IPS-18a (cell line): ENCODE results near the gene PAPLN.
A peak's percentile ranks its signal among the peaks of the same experiment; 100 is the strongest.

Source experiments
- H3K27ac ChIP-seq: one replicate; pipeline ENCODE4 v1.5.1; 2013; ENCODE audit warnings: low read length
- H3K27me3 ChIP-seq: one replicate; pipeline ENCODE4 v1.6.1; 2013; ENCODE audit warnings: mild to moderate bottlenecking, low read length; ENCODE audit not compliant: control insufficient read depth, insufficient read depth
- H3K36me3 ChIP-seq: one replicate; pipeline ENCODE4 v1.6.1; 2013; ENCODE audit warnings: low read depth, low read length; ENCODE audit not compliant: control insufficient read depth
- H3K4me1 ChIP-seq: one replicate; pipeline ENCODE4 v1.6.1; 2013; ENCODE audit warnings: low read depth, low read length; ENCODE audit not compliant: control insufficient read depth
- H3K4me3 ChIP-seq: one replicate; pipeline ENCODE4 v1.5.1; 2013; ENCODE audit warnings: low read length
- H3K9ac ChIP-seq: one replicate; pipeline ENCODE4 v1.6.1; 2013; ENCODE audit warnings: mild to moderate bottlenecking, low read length, moderate library complexity
- H3K9me3 ChIP-seq: one replicate; pipeline ENCODE4 v1.6.1; 2013; ENCODE audit warnings: low read depth, low read length; ENCODE audit not compliant: control insufficient read depth

Gene PAPLN

DNA sequence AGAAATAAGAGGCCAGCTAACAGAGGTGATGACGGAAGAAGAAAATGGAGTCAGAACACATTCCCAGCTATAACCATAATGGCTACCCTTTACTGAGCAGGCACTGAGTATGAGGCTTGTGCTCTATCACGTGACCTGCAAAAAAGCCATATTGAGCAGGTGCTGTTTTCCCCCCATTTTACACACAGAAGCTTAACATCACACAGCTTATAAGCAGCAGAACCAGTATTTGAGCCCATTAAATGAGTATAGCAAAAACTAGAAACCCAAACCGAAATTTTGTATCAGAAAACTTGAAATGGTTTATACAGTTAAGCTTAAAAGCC is 28.4 kb downstream of the PAPLN start:
- H3K27me3 ChIP-seq: peaks cover 11% of the 10 kb centered on the region
- H3K27ac ChIP-seq: no peak overlapping the region
- no peaks in the 10 kb centered on the region for H3K4me1 ChIP-seq
- no peak overlapping the region for H3K9ac ChIP-seq
- H3K4me3 ChIP-seq: no peak overlapping the region
- H3K9me3 ChIP-seq: no peaks in the 10 kb centered on the region
- peaks cover 3% of the 10 kb centered on the region for H3K36me3 ChIP-seq

- no peaks in the 10 kb centered on the region for H3K9me3 ChIP-seq
- H3K27ac ChIP-seq: no peak overlapping the region
- no peak overlapping the region for H3K9ac ChIP-seq
- peaks cover 3% of the 10 kb centered on the region for H3K36me3 ChIP-seq
- H3K4me3 ChIP-seq: no peak overlapping the region
- no peaks in the 10 kb centered on the region for H3K4me1 ChIP-seq
- H3K27me3 ChIP-seq: peaks cover 15% of the 10 kb centered on the region
These were observed 29.0 kb downstream of the PAPLN start for GRCh38 chr14:73266317-73266716.

DNA sequence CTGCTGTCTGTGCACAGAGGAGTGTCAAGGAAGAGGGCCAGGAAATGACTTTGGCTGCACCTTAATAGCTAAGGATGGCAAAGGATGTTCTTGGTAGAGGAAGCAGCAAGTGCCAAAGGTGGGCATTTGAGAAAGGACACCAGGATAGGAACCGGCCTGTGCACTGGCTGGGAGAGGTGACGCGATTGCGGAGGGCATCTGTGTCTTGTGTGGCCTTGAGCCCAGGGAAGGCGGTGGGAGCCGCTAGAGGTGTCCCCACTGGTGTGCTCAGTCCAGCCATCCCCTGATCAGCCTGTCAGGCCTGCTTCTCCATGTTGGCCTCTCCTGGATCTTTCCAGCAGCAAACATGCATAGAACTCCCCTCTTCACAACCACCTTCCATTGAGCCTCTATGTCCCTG is 30.2 kb downstream of the PAPLN start:
- Histone ChIP-seq H3K36me3 (peaks cover 6% of the 10 kb centered on the region), H3K9ac (no peak overlapping the region), H3K27ac (no peak overlapping the region), H3K27me3 (peaks cover 15% of the 10 kb centered on the region), H3K9me3 (no peaks in the 10 kb centered on the region), H3K4me3 (no peak overlapping the region), H3K4me1 (no peaks in the 10 kb centered on the region)

GRCh38 chr14:73269729-73270531 is 32.6 kb downstream of the PAPLN start:
- Histone ChIP-seq H3K9ac (no peak overlapping the region), H3K9me3 (no peaks in the 10 kb centered on the region), H3K27ac (no peak overlapping the region), H3K4me1 (no peaks in the 10 kb centered on the region), H3K4me3 (peak overlapping the region; percentile 17), H3K36me3 (peaks cover 17% of the 10 kb centered on the region), H3K27me3 (peaks cover 15% of the 10 kb centered on the region)

- Histone ChIP-seq H3K9me3 (no peaks in the 10 kb centered on the region), H3K4me3 (no peak overlapping the region), H3K4me1 (no peaks in the 10 kb centered on the region), H3K27me3 (peaks cover 15% of the 10 kb centered on the region), H3K36me3 (peaks cover 20% of the 10 kb centered on the region), H3K9ac (no peak overlapping the region), H3K27ac (no peak overlapping the region)
These were observed 35.1 kb downstream of the PAPLN start for GRCh38 chr14:73272393-73272792.

GRCh38 chr14:73273799-73274198 is 36.5 kb downstream of the PAPLN start:
- no peak overlapping the region for H3K27ac ChIP-seq
- no peaks in the 10 kb centered on the region for H3K9me3 ChIP-seq
- peaks cover 18% of the 10 kb centered on the region for H3K36me3 ChIP-seq
- no peak overlapping the region for H3K4me3 ChIP-seq
- H3K27me3 ChIP-seq: peaks cover 15% of the 10 kb centered on the region
- H3K9ac ChIP-seq: no peak overlapping the region
- no peaks in the 10 kb centered on the region for H3K4me1 ChIP-seq

DNA sequence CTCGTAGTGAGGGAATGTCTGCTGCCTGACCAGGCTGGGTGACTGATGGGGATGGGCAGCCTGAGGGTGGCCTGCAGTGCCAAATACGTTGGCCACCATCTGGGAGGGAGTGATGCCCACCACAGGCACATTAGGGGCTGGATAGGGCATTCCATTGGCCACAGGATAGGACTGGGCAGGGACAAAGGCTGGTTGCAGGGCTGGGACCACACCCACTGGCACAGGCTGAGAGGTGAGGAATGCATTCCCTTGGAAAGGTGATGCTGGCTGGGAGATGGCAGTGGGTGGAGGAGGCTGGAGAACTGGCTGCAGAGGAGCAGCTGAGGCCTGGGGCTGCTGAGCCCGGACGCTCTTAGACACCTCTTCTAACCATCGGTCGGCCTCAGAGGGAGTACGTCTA is 39.5 kb downstream of the PAPLN start:
- no peak overlapping the region for H3K9ac ChIP-seq
- H3K27me3 ChIP-seq: no peaks in the 10 kb centered on the region
- H3K9me3 ChIP-seq: no peaks in the 10 kb centered on the region
- H3K4me3 ChIP-seq: no peak overlapping the region
- no peaks in the 10 kb centered on the region for H3K4me1 ChIP-seq
- no peak overlapping the region for H3K27ac ChIP-seq
- H3K36me3 ChIP-seq: peaks cover 26% of the 10 kb centered on the region

GRCh38 chr14:73277376-73277775 is 40.1 kb downstream of the PAPLN start:
- no peak overlapping the region for H3K9ac ChIP-seq
- H3K36me3 ChIP-seq: peaks cover 30% of the 10 kb centered on the region
- no peak overlapping the region for H3K4me3 ChIP-seq
- H3K9me3 ChIP-seq: no peaks in the 10 kb centered on the region
- H3K27me3 ChIP-seq: no peaks in the 10 kb centered on the region
- H3K4me1 ChIP-seq: no peaks in the 10 kb centered on the region
- H3K27ac ChIP-seq: no peak overlapping the region

DNA sequence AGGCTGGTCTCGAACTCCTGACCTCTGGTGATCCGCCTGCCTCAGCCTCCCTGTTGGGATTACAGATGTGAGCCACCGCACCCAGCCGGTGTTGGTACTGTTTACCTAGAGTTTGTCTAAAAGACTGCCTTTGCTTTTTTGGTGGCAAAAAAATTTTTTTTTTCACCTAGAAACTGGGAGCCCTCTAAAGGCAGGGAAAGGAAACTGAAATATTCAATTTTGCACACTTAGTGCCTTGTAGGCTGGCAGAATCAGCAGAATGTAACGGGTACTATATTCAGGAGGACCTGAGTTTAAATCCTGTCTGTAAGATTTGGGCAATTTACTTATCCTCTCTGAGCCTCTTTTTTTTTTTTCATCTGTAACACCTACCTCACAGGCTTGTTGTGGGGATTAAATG is 43.6 kb downstream of the PAPLN start:
- Histone ChIP-seq H3K27ac (no peak overlapping the region), H3K9ac (no peak overlapping the region), H3K36me3 (peaks cover 31% of the 10 kb centered on the region)

GRCh38 chr14:73283608-73284379 is 46.5 kb downstream of the PAPLN start:
- Histone ChIP-seq H3K9ac (no peak overlapping the region), H3K36me3 (peaks cover 27% of the 10 kb centered on the region), H3K9me3 (no peaks in the 10 kb centered on the region), H3K4me3 (peak overlapping the region; percentile 20), H3K27me3 (no peaks in the 10 kb centered on the region), H3K4me1 (peaks cover 42% of the 10 kb centered on the region), H3K27ac (no peak overlapping the region)

More for the DNA sequence above, 43.6 kb downstream of the PAPLN start:
- H3K4me1 ChIP-seq: peaks cover 25% of the 10 kb centered on the region
- H3K27me3 ChIP-seq: no peaks in the 10 kb centered on the region
- no peaks in the 10 kb centered on the region for H3K9me3 ChIP-seq
- H3K4me3 ChIP-seq: no peak overlapping the region

- H3K4me3 ChIP-seq: no peak overlapping the region
- H3K27me3 ChIP-seq: no peaks in the 10 kb centered on the region
- no peak overlapping the region for H3K27ac ChIP-seq
- no peaks in the 10 kb centered on the region for H3K9me3 ChIP-seq
- peaks cover 61% of the 10 kb centered on the region for H3K4me1 ChIP-seq
- H3K36me3 ChIP-seq: peaks cover 27% of the 10 kb centered on the region
- no peak overlapping the region for H3K9ac ChIP-seq
These were observed 48.7 kb downstream of the PAPLN start for GRCh38 chr14:73285979-73286378.

- H3K27ac ChIP-seq: peak overlapping the region; percentile 35
These were observed 49.3 kb downstream of the PAPLN start for GRCh38 chr14:73286598-73286997.

More at GRCh38 chr14:73286598-73286997, 49.3 kb downstream of the PAPLN start:
- peaks cover 22% of the 10 kb centered on the region for H3K36me3 ChIP-seq
- no peaks in the 10 kb centered on the region for H3K9me3 ChIP-seq
- peak overlapping the region; percentile 55 for H3K4me3 ChIP-seq
- H3K27me3 ChIP-seq: no peaks in the 10 kb centered on the region
- H3K9ac ChIP-seq: peak overlapping the region; percentile 42
- H3K4me1 ChIP-seq: peaks cover 61% of the 10 kb centered on the region
